ENCODE results near the gene MMRN2. TPM values are rescaled to one million over a fixed set of nuclear protein-coding genes. Genes with fewer than 3 reads are reported as not detected.
"Not testable (repeated sequence)": the region's sequence is repeated elsewhere in the genome, so short reads cannot be mapped to it uniquely, and the experiment has no call there.

Gene MMRN2
- total RNA-seq, 1 donor from 2014 or later, result 53.1 TPM

DNA sequence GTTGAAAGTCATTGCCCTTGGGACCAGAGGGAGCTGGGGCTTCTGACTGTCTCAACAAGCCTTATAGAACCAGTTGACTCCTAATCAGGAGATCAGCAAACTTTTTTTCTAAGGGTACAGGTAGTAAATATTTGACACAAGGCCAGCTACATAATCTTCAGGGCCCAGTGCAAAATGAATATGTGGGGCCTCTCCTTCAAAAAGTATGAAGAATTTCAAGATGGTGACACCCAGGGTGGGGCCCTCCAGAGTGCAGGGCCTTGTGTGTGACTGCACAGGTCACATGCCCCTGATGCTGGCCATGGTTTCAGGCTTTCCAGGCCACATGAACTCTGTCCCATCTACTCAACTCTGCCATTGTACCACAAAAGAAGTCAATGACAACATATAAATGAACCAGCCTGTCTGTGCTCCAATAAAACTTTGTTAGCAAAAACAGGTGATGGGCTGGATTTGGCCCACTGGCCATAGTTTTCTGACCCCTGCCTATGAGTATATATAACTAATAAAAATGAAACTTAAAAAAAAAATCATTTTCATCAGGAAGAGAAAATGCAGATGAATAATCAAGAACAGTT is 6.1 kb downstream of the MMRN2 start:
- no peak for ATAC-seq
- H3K4me1 ChIP-seq, result peaks cover 36% of the 10 kb centered on the region
- no peak overlapping the region for H3K27ac ChIP-seq
- H3K36me3 ChIP-seq, result no peaks in the 10 kb centered on the region
- H3K9me3 ChIP-seq, result no peaks in the 10 kb centered on the region
- no peak overlapping the region for H3K4me3 ChIP-seq
- intact Hi-C loops (cut with DNase I), result no loop called here
- no peaks in the 10 kb centered on the region for H3K27me3 ChIP-seq (ENCODE audit: low read depth)
- DNase-seq, result peak; percentile 28
- TF ChIP-seq, protein P1, sequence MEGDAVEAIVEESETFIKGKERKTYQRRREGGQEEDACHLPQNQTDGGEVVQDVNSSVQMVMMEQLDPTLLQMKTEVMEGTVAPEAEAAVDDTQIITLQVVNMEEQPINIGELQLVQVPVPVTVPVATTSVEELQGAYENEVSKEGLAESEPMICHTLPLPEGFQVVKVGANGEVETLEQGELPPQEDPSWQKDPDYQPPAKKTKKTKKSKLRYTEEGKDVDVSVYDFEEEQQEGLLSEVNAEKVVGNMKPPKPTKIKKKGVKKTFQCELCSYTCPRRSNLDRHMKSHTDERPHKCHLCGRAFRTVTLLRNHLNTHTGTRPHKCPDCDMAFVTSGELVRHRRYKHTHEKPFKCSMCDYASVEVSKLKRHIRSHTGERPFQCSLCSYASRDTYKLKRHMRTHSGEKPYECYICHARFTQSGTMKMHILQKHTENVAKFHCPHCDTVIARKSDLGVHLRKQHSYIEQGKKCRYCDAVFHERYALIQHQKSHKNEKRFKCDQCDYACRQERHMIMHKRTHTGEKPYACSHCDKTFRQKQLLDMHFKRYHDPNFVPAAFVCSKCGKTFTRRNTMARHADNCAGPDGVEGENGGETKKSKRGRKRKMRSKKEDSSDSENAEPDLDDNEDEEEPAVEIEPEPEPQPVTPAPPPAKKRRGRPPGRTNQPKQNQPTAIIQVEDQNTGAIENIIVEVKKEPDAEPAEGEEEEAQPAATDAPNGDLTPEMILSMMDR (IDR thresholded peaks at IDR 0.05), result no peak

DNA sequence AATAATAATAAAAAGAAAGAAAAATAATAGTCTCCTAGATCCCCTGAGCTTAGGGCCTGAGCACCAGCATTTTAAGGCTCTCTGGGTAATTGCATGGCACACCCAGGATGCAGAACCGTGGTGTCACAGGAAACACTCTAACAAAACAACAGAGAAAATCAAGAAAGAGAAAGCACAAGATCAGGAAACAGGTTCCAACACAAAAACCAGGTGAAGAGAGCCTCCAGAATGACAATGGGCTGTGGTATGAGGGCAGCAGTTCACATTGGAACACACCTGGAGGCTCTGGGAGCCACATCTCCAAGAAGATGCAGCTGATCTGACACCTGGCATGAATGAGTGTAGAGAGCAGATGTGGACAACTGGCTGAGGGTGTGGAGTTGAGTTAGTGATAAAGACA is 7.1 kb downstream of the MMRN2 start:
- ATAC-seq, result no peak
- no peaks in the 10 kb centered on the region for H3K9me3 ChIP-seq
- no peaks in the 10 kb centered on the region for H3K36me3 ChIP-seq
- TF ChIP-seq, protein P1 (IDR thresholded peaks at IDR 0.05), result no peak
- peaks cover 38% of the 10 kb centered on the region for H3K4me1 ChIP-seq
- DNase-seq, result no peak
- H3K4me3 ChIP-seq, result no peak overlapping the region
- no peak overlapping the region for H3K27ac ChIP-seq
- intact Hi-C loops (cut with DNase I), result no loop called here
- no peaks in the 10 kb centered on the region for H3K27me3 ChIP-seq (ENCODE audit: low read depth)

DNA sequence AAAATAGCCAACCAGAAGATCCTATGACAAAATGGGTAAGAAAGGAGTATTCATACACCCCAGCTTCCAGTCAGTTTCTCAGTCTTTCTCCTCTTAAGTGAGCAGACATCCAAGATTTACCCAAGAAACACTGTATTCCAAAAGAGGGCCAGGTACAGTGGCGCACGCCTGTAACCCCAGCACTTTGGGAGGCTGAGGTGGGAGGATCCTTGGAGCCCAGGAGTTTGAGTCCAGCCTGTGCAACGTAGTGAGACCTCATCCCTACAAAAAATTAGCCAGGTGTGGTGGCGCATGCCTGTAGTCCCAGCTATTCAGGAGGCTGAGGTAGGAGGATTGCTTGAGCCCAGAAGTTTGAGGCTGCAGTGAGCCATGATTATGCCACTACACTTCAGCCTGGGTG is 9.6 kb downstream of the MMRN2 start:
- H3K9me3 ChIP-seq; H3K36me3 ChIP-seq; DNase-seq; H3K27me3 ChIP-seq (ENCODE audit: low read depth); H3K27ac ChIP-seq; ATAC-seq; intact Hi-C loops (cut with DNase I); H3K4me3 ChIP-seq: not testable (repeated sequence)
- H3K4me1 ChIP-seq, result peaks cover 14% of the 10 kb centered on the region

GRCh38 chr10:86946213-86947155 is 10.9 kb downstream of the MMRN2 start:
- Histone ChIP-seq H3K4me3 (no peak overlapping the region), H3K27ac (no peak overlapping the region), H3K27me3 (ENCODE audit: low read depth) (no peaks in the 10 kb centered on the region), H3K9me3 (no peaks in the 10 kb centered on the region), H3K4me1 (peaks cover 14% of the 10 kb centered on the region), H3K36me3 (no peaks in the 10 kb centered on the region)
- peak in 1 of 2 donors; percentile 17 for ATAC-seq
- intact Hi-C loops (cut with DNase I), result no loop called here
- DNase-seq, result no peak
- TF ChIP-seq, protein P1 (IDR thresholded peaks at IDR 0.05), result no peak

DNA sequence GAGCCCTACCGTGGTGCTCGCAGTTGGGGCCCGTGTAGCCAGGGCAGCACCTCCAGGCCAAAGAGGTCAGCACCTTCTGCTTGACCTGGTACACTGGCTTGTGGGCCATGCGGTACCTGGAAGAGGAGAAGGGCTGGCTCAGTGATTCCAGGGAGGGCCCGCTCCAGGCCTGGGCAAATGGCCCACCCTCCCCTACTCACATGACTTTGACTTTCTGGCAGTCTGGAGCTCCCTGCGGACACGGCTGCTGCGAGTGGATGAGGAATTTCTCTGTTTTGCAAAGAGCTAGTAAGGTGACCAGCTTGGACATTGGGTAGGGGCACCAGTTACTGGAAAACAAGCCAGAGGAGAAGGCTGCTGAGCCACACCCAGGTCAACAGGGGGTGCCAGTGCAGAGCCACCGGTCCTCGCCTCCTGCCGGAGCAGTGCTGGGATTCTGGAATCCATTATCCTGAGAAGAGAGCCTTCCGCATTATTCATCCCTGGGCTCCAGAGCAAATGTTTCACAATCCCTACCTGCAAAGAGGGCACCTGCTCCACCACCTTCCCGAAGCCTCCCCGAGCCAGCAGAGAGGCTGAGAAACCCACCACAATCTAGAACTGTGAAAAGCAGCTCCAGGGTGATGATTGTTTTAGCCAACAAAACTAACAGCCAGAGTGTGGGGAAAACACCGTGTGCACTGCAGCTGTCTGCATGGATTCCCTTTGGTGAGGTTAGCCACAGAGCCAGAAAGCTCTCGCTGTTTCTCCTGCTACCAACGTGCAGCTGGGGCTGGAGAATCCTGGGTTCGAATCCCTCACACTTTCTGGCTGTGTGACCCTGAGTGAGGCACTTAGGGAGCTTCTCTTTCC is 11.8 kb downstream of the MMRN2 start:
- Histone ChIP-seq H3K27ac (no peak overlapping the region), H3K4me1 (peaks cover 14% of the 10 kb centered on the region), H3K27me3 (ENCODE audit: low read depth) (no peaks in the 10 kb centered on the region), H3K9me3 (no peaks in the 10 kb centered on the region), H3K4me3 (no peak overlapping the region), H3K36me3 (peaks cover 5% of the 10 kb centered on the region)
- intact Hi-C loops (cut with DNase I), result no loop called here
- TF ChIP-seq, protein P1 (IDR thresholded peaks at IDR 0.05), result no peak
- ATAC-seq (no peak), DNase-seq (no peak)
